Lower lobe of right lung (tissue), 2 donors: ENCODE data around the gene RASGRP2. TPM values are rescaled to one million over a fixed set of nuclear protein-coding genes. Genes with fewer than 3 reads are reported as not detected.

ENCODE experiments used
- ATAC-seq, 2 donors: fragments of 200-7000 bp; cut with Tn5 transposase; one replicate each; pipeline ENCODE4 v1.9.1; 2020 to 2022; ENCODE audit warnings: mild to moderate bottlenecking in 2 of 2, moderate library complexity in 2 of 2
- DNase-seq: peaks from one replicate; pipeline ENCODE4 v3.0.0-alpha.2; 2020
- H3K27ac ChIP-seq: fragments of 200-600 bp; one replicate; pipeline ENCODE4 v1.8.0; 2022
- H3K27me3 ChIP-seq: fragments of 200-600 bp; one replicate; pipeline ENCODE4 v1.8.0; 2022; ENCODE audit warnings: low read depth
- H3K36me3 ChIP-seq: fragments of 200-600 bp; one replicate; pipeline ENCODE4 v1.8.0; 2022; ENCODE audit warnings: mild to moderate bottlenecking
- H3K4me1 ChIP-seq: fragments of 200-600 bp; one replicate; pipeline ENCODE4 v1.8.0; 2022
- H3K4me3 ChIP-seq: fragments of 200-600 bp; one replicate; pipeline ENCODE4 v1.8.0; 2022; ENCODE audit warnings: mild to moderate bottlenecking
- H3K9me3 ChIP-seq: fragments of 200-600 bp; one replicate; pipeline ENCODE4 v1.8.0; 2022
- CTCF ChIP-seq: fragments of 200-600 bp; IDR thresholded peaks from one replicate; pipeline ENCODE4 v1.8.0; 2022; ENCODE audit warnings: antibody characterized with exemption, mild to moderate bottlenecking
- intact Hi-C: fragments of 100-400 bp; cut with DNase I; formaldehyde crosslinking; loops from one replicate; pipeline ENCODE4 v1.11.0; 2022
- total RNA-seq: library from RNA; stranded (reverse); fragmentation: NEBNext Ultra II Directional; extraction: Animal tissue kit (Norgen Biotek cat#: 25700); gene quantifications from one replicate; pipeline ENCODE4 v1.2.1, GENCODE V29; 2021
- donor health status: DM: no; HTN: yes; CAD: no; lungs with severe emphysema.

RASGRP2 gene
- total RNA-seq, 1 donor from 2014 or later: 30.4 TPM

GRCh38 chr11:64728757-64729365 lies 15.1 kb downstream of the RASGRP2 start:
- Histone ChIP-seq H3K27ac (no peak overlapping the region), H3K4me3 (no peak overlapping the region), H3K27me3 (no peaks in the 10 kb centered on the region), H3K4me1 (peaks cover under 1% of the 10 kb centered on the region), H3K9me3 (no peaks in the 10 kb centered on the region), H3K36me3 (peaks cover 24% of the 10 kb centered on the region)
- intact Hi-C loops: no loop called here
- DNase-seq (no peak), ATAC-seq (no peak)
- TF ChIP-seq CTCF: no peak

GRCh38 chr11:64726867-64727530 lies 16.9 kb downstream of the RASGRP2 start:
- TF ChIP-seq CTCF: no peak
- no peaks in the 10 kb centered on the region for H3K9me3 ChIP-seq
- peaks cover 9% of the 10 kb centered on the region for H3K4me1 ChIP-seq
- H3K27me3 ChIP-seq: peaks cover 6% of the 10 kb centered on the region
- no peak overlapping the region for H3K4me3 ChIP-seq
- DNase-seq (no peak), ATAC-seq (no peak)
- peaks cover 24% of the 10 kb centered on the region for H3K36me3 ChIP-seq
- no peak overlapping the region for H3K27ac ChIP-seq
- intact Hi-C loops: no loop called here

- ATAC-seq (no peak), DNase-seq (no peak)
- H3K27me3 ChIP-seq: peaks cover 13% of the 10 kb centered on the region
- TF ChIP-seq CTCF: no peak
- peaks cover 17% of the 10 kb centered on the region for H3K36me3 ChIP-seq
- intact Hi-C loops: no loop called here
- no peak overlapping the region for H3K27ac ChIP-seq
- H3K4me3 ChIP-seq: no peak overlapping the region
- H3K4me1 ChIP-seq: peaks cover 9% of the 10 kb centered on the region
- no peaks in the 10 kb centered on the region for H3K9me3 ChIP-seq
Measured at GRCh38 chr11:64726211-64726641, 17.7 kb downstream of the RASGRP2 start.

DNA sequence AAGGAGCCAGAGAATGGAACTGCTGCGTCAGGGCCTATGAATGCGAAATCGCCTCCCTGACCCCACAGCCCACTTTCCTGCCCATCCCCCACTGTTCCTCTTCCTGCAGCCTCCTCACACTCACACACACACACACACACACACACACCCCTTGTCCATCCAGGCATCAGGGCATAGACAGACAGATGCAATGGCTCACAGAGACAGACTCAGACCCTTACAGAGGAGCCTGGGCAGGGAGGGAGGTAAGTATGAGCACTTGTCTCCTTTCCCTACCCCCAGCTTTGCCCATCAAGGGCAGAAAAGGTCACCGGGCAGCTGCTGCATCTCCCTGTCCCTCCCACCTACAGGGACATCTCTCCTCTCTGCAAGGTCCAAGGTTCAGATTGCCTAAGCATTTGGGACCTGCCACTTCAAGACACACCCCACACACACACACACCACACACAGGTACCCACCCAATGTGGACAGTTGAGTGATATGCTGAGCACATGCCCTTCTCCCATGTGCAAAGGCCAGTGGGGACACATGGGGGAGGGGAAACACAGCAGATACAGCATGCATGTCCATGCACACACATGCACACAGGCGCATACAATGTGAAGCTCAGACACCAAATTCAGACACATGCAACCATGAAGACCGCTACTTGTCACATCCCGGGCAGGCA lies 18.9 kb downstream of the RASGRP2 start:
- intact Hi-C loops: no loop called here
- DNase-seq (no peak), ATAC-seq (no peak)
- TF ChIP-seq CTCF: no peak
- H3K27ac ChIP-seq: no peak overlapping the region
- peaks cover 13% of the 10 kb centered on the region for H3K36me3 ChIP-seq
- H3K4me3 ChIP-seq: no peak overlapping the region
- peaks cover 9% of the 10 kb centered on the region for H3K4me1 ChIP-seq
- peaks cover 24% of the 10 kb centered on the region for H3K27me3 ChIP-seq
- no peaks in the 10 kb centered on the region for H3K9me3 ChIP-seq

GRCh38 chr11:64723907-64724862 lies 19.8 kb downstream of the RASGRP2 start:
- intact Hi-C loops: no loop called here
- no peaks in the 10 kb centered on the region for H3K9me3 ChIP-seq
- DNase-seq (no peak), ATAC-seq (no peak)
- H3K27ac ChIP-seq: no peak overlapping the region
- peaks cover 30% of the 10 kb centered on the region for H3K27me3 ChIP-seq
- H3K4me1 ChIP-seq: peaks cover 9% of the 10 kb centered on the region
- H3K4me3 ChIP-seq: peak overlapping the region; percentile 90
- no peak for TF ChIP-seq CTCF
- peaks cover 12% of the 10 kb centered on the region for H3K36me3 ChIP-seq
